ENCODE results near the gene ATM.

ATM gene, protein sequence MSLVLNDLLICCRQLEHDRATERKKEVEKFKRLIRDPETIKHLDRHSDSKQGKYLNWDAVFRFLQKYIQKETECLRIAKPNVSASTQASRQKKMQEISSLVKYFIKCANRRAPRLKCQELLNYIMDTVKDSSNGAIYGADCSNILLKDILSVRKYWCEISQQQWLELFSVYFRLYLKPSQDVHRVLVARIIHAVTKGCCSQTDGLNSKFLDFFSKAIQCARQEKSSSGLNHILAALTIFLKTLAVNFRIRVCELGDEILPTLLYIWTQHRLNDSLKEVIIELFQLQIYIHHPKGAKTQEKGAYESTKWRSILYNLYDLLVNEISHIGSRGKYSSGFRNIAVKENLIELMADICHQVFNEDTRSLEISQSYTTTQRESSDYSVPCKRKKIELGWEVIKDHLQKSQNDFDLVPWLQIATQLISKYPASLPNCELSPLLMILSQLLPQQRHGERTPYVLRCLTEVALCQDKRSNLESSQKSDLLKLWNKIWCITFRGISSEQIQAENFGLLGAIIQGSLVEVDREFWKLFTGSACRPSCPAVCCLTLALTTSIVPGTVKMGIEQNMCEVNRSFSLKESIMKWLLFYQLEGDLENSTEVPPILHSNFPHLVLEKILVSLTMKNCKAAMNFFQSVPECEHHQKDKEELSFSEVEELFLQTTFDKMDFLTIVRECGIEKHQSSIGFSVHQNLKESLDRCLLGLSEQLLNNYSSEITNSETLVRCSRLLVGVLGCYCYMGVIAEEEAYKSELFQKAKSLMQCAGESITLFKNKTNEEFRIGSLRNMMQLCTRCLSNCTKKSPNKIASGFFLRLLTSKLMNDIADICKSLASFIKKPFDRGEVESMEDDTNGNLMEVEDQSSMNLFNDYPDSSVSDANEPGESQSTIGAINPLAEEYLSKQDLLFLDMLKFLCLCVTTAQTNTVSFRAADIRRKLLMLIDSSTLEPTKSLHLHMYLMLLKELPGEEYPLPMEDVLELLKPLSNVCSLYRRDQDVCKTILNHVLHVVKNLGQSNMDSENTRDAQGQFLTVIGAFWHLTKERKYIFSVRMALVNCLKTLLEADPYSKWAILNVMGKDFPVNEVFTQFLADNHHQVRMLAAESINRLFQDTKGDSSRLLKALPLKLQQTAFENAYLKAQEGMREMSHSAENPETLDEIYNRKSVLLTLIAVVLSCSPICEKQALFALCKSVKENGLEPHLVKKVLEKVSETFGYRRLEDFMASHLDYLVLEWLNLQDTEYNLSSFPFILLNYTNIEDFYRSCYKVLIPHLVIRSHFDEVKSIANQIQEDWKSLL (N-terminal part only)

DNA sequence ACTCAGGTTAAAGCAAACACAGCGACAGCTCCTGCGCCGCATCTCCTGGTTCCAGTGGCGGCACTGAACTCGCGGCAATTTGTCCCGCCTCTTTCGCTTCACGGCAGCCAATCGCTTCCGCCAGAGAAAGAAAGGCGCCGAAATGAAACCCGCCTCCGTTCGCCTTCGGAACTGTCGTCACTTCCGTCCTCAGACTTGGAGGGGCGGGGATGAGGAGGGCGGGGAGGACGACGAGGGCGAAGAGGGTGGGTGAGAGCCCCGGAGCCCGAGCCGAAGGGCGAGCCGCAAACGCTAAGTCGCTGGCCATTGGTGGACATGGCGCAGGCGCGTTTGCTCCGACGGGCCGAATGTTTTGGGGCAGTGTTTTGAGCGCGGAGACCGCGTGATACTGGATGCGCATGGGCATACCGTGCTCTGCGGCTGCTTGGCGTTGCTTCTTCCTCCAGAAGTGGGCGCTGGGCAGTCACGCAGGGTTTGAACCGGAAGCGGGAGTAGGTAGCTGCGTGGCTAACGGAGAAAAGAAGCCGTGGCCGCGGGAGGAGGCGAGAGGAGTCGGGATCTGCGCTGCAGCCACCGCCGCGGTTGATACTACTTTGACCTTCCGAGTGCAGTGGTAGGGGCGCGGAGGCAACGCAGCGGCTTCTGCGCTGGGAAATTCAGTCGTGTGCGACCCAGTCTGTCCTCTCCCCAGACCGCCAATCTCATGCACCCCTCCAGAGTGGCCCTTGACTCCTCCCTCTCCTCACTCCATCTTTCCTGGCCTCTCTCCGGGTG is at the start of gene ATM, which contains the start of gene NPAT:
TSS of gene ATM (plus strand) at position 494 of the 774 bp plus-strand sequence. CDS start 4,558 bp downstream, outside the sequence.
TSS of gene NPAT (minus strand) at position 65 of the 774 bp plus-strand sequence. CDS start 102 bp downstream, outside the sequence.
- peak; percentile 98 to 99 for DNase-seq (ENCODE audit: low read depth in 2 of 2)

DNA sequence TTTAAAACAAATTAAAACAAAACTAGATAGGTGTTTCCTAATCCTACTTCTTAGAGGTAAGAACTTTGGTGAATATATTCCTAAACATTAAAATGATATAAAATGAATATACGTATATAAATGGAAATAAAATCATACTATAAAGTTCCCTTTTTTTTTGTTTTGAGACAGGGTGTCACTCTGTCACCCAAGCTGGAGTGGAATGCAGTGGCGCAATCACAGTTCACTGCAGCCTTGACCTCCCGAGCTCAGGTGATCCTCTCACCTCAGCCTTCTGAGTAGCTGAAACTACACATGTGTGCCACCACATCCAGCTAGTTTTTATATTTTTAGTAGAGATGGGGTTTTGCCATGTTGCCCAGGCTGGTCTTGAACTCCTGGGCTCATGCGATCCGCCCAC is 45.3 kb upstream of the ATM start:
- DNase-seq (ENCODE audit: low read depth in 2 of 2), result no peak

DNA sequence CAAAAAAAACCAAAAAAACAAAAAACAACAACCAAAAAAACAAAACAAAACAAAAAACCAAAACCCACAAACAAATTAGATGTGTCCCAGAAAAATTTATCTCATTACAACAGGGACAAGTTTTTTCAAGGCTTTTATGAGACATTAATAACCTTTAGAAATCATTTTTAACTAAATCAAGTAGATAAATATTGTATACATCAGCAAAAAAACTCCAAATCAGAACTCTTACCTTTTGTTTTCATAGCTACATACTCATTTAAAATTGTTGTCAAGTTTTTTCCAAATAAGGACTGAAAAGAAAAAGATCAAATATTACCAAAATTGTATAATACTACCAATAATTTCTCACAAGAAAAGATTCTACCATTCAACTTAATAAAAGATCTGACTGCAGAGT is 29.1 kb upstream of the ATM start:
- DNase-seq (ENCODE audit: low read depth in 2 of 2), result no peak

GRCh38 chr11:108196901-108197300 is 26.0 kb upstream of the ATM start:
- DNase-seq (ENCODE audit: low read depth in 2 of 2), result no peak

- no peak for DNase-seq (ENCODE audit: low read depth in 2 of 2)
These were observed 25.5 kb upstream of the ATM start for GRCh38 chr11:108197351-108197750.

DNA sequence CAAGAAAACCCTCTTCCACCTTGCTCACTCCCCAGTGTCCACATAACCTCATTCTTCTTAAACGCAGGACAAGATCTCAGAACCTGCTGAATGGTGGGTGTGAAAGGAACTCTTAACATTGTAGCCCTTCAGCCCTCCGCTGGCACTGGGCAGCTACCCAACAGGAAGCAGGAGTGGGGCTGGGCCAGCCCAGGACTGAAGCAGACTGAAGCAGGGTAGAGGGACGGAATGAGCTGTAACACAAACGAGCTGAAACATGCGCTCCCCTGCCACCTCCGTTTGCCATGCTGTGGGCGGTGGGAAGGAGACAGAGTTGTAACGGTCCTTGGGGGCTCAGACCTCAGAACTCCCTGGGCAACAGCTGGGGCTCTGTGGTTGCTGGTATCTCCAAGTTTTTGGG is 24.0 kb upstream of the ATM start:
- DNase-seq (ENCODE audit: low read depth in 2 of 2), result no peak

DNA sequence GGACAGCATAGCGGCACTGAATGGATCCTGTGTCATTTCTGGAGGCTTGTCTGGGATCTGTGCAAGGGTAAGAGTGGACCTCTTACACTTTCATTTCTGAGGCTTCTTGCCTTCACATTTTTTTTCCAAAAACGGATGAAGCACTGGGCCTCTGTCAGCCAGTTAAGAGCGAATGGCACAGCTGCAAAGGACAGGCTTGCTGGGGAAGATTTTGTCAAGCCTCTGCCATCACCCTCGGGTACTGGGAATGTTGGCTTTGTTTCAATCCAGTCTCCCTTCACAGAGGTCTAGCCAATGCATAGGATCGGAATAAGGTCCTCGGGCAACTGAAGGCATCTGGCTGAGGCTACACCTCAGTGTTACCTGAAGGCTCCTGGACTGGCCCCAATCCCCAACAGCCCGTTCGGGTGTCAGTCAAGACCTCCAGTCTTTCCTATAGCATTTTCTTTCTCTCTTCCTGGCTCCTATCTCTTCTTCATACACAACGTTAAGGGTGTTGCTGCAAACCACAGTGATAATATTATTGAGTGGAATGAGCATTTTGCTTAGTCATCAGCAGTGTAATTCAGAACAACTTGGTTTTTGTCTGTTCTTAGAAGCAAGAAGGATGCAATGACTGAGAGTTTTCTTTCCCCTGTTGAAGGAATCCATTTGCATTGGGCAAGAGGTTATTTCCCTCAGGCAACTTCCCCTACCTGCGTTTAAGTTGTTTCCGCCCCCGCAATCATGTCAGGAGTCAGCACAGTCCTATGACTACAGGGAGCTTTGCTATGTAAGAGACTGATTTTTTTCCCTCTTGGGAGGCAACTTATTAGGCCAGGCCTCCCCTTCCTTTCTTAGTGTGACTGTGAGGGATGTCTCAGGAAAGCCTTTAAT is 23.2 kb upstream of the ATM start:
- peak; percentile 34 to 60 for DNase-seq (ENCODE audit: low read depth in 2 of 2)

GRCh38 chr11:108203075-108203474 is 19.8 kb upstream of the ATM start:
- DNase-seq (ENCODE audit: low read depth in 2 of 2), result no peak

- DNase-seq (ENCODE audit: low read depth in 2 of 2), result no peak
These were observed 18.5 kb upstream of the ATM start for GRCh38 chr11:108204376-108204775.

GRCh38 chr11:108204929-108205499 is 17.9 kb upstream of the ATM start:
- no peak for DNase-seq (ENCODE audit: low read depth in 2 of 2)

GRCh38 chr11:108206171-108206570 is 16.7 kb upstream of the ATM start:
- no peak for DNase-seq (ENCODE audit: low read depth in 2 of 2)

GRCh38 chr11:108206969-108207682 is 15.7 kb upstream of the ATM start:
- no peak for DNase-seq (ENCODE audit: low read depth in 2 of 2)

- no peak for DNase-seq (ENCODE audit: low read depth in 2 of 2)
These were observed 15.2 kb upstream of the ATM start for GRCh38 chr11:108207683-108208060.

- no peak for DNase-seq (ENCODE audit: low read depth in 2 of 2)
These were observed 12.4 kb upstream of the ATM start for GRCh38 chr11:108210441-108210840.

- no peak for DNase-seq (ENCODE audit: low read depth in 2 of 2)
These were observed 9.1 kb upstream of the ATM start for GRCh38 chr11:108213784-108214183.

- no peak for DNase-seq (ENCODE audit: low read depth in 2 of 2)
These were observed 5.9 kb upstream of the ATM start for GRCh38 chr11:108216988-108217387.

DNA sequence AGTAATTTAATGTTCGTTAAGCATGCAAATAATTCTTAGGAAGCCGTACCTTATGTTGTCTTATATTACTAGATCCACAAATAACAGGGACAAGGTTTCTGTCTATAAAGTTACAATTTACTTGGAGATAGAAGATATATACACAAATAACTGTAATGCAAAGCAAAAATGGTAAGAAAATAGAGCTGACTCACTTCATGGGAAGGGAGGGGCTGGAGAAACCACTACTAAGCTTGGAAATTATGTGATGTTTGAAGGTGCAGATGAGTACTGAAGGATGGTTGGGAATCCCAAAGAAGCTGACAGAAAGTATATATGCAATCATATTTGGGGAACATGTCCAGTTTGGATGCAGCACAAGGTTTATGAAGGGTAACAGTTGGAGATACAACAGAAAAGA is 4.4 kb upstream of the ATM start:
- DNase-seq (ENCODE audit: low read depth in 2 of 2), result no peak

GRCh38 chr11:108218912-108219783 is 3.7 kb upstream of the ATM start:
- no peak for DNase-seq (ENCODE audit: low read depth in 2 of 2)
